Activated CD8-positive, alpha-beta memory T cell treated with anti-CD3 and anti-CD28 coated beads for 4 hours (primary cell): ENCODE data around the gene MAPRE2.
"Not testable (repeated sequence)": the region's sequence is repeated elsewhere in the genome, so short reads cannot be mapped to it uniquely, and the experiment has no call there.

ENCODE experiments used
- DNase-seq, 2 donors: peaks; one replicate each; pipeline ENCODE4 v3.0.0-alpha.2; 2020; ENCODE audit warnings: low read depth in 2 of 2

Gene MAPRE2

GRCh38 chr18:35091841-35092240 is 50.6 kb downstream of the MAPRE2 start:
- DNase-seq, result no peak

GRCh38 chr18:35095983-35096676 is 54.9 kb downstream of the MAPRE2 start:
- DNase-seq, result no peak

- no peak for DNase-seq
Observed at GRCh38 chr18:35096677-35097011, 55.4 kb downstream of the MAPRE2 start.

- no peak for DNase-seq
Observed at GRCh38 chr18:35097195-35097594, 56.0 kb downstream of the MAPRE2 start.

- no peak for DNase-seq
Observed at GRCh38 chr18:35097763-35098162, 56.5 kb downstream of the MAPRE2 start.

GRCh38 chr18:35099911-35100310 is 58.7 kb downstream of the MAPRE2 start:
- DNase-seq, result no peak

GRCh38 chr18:35104391-35105051 is 63.3 kb downstream of the MAPRE2 start:
- no peak for DNase-seq

- no peak for DNase-seq
Observed at GRCh38 chr18:35106013-35106844, 65.0 kb downstream of the MAPRE2 start.

GRCh38 chr18:35106845-35107148 is 65.6 kb downstream of the MAPRE2 start:
- DNase-seq, result no peak

GRCh38 chr18:35107216-35107615 is 66.0 kb downstream of the MAPRE2 start:
- no peak for DNase-seq

- DNase-seq, result not testable (repeated sequence)
Observed at GRCh38 chr18:35108088-35108487, 66.9 kb downstream of the MAPRE2 start.

GRCh38 chr18:35110059-35110458 is 68.8 kb downstream of the MAPRE2 start:
- no peak for DNase-seq

GRCh38 chr18:35110554-35111485 is 69.6 kb downstream of the MAPRE2 start:
- no peak for DNase-seq

- no peak for DNase-seq
Observed at GRCh38 chr18:35112696-35113095, 71.5 kb downstream of the MAPRE2 start.

- DNase-seq, result no peak
Observed at GRCh38 chr18:35114305-35114704, 73.1 kb downstream of the MAPRE2 start.

GRCh38 chr18:35116784-35117318 is 75.6 kb downstream of the MAPRE2 start:
- no peak for DNase-seq

- DNase-seq, result no peak
Observed at GRCh38 chr18:35117372-35117771, 76.2 kb downstream of the MAPRE2 start.

GRCh38 chr18:35117951-35118411 is 76.8 kb downstream of the MAPRE2 start:
- no peak for DNase-seq

GRCh38 chr18:35118641-35119040 is 77.4 kb downstream of the MAPRE2 start:
- no peak for DNase-seq

- DNase-seq, result no peak
Observed at GRCh38 chr18:35121038-35121437, 79.8 kb downstream of the MAPRE2 start.

- no peak for DNase-seq
Observed at GRCh38 chr18:35121531-35121930, 80.3 kb downstream of the MAPRE2 start.
